Epithelial cell of esophagus (primary cell): ENCODE results near the gene SLC11A1.
A peak's percentile ranks its signal among the peaks of the same experiment; 100 is the strongest.

Source experiments
- DNase-seq: peaks from one replicate; pipeline ENCODE4 v3.0.0; 2010; ENCODE audit warnings: low read depth
- H3K4me3 ChIP-seq: 2 replicates; pipeline ENCODE4 v1.5.1; 2011; ENCODE audit warnings: mild to moderate bottlenecking, low read length, control low read depth
- CTCF ChIP-seq: IDR thresholded peaks from 2 replicates; pipeline ENCODE4 v1.5.1; 2011; ENCODE audit warnings: low read depth, mild to moderate bottlenecking, low read length, control low read depth, inconsistent platforms; ENCODE audit not compliant: insufficient read depth; ENCODE audit errors: missing control alignments

Gene SLC11A1

GRCh38 chr2:218400930-218401881, 19.1 kb downstream of the SLC11A1 start:
- TF ChIP-seq CTCF = no peak
- no peak for DNase-seq
- peak overlapping the region; percentile 63 for H3K4me3 ChIP-seq

- TF ChIP-seq CTCF = no peak
- DNase-seq = no peak
- H3K4me3 ChIP-seq = no peak overlapping the region
Observed at GRCh38 chr2:218401890-218402289, 19.8 kb downstream of the SLC11A1 start.

- no peak overlapping the region for H3K4me3 ChIP-seq
- no peak for DNase-seq
- no peak for TF ChIP-seq CTCF
Observed at GRCh38 chr2:218402491-218402901, 20.4 kb downstream of the SLC11A1 start.

- DNase-seq = no peak
- no peak for TF ChIP-seq CTCF
- no peak overlapping the region for H3K4me3 ChIP-seq
Observed at GRCh38 chr2:218402911-218403411, 20.9 kb downstream of the SLC11A1 start.

- no peak for TF ChIP-seq CTCF
- DNase-seq = no peak
- no peak overlapping the region for H3K4me3 ChIP-seq
Observed at GRCh38 chr2:218403810-218404209, 21.7 kb downstream of the SLC11A1 start.

GRCh38 chr2:218404351-218405085, 22.4 kb downstream of the SLC11A1 start:
- no peak for TF ChIP-seq CTCF
- no peak overlapping the region for H3K4me3 ChIP-seq
- no peak for DNase-seq
